Endometrial microvascular endothelial cells (primary cell): Measurements from ENCODE around the gene SLC26A11. TPM values are rescaled to one million over a fixed set of nuclear protein-coding genes. Genes with fewer than 3 reads are reported as not detected.
"Not testable (repeated sequence)": the region's sequence is repeated elsewhere in the genome, so short reads cannot be mapped to it uniquely, and the experiment has no call there.

Experiments used
- in situ Hi-C: cut with HindIII; loops from 2 replicates; pipeline ENCODE4 v1.10.0; 2017; ENCODE audit warnings: low sequenced_read_pairs, low pct_unique_long_range_greater_than_20kb; ENCODE audit errors: inconsistent ontology term
- total RNA-seq: library from RNA; depleted of rRNA; stranded (reverse); fragments of >200 nt; gene quantifications from one replicate; pipeline ENCODE4 v1.2.3, GENCODE V29; 2015; ENCODE audit errors: inconsistent ontology term

Gene SLC26A11
- total RNA-seq, 1 donor from 2014 or later, result 17.2 TPM

GRCh38 chr17:80195141-80195540 is 25.1 kb upstream of the SLC26A11 start:
- in situ Hi-C loops, result no loop called here

GRCh38 chr17:80195671-80196529 is 24.3 kb upstream of the SLC26A11 start:
- in situ Hi-C loops, result no loop called here

GRCh38 chr17:80196652-80197051 is 23.6 kb upstream of the SLC26A11 start:
- in situ Hi-C loops, result no loop called here

- in situ Hi-C loops, result no loop called here
Measured at GRCh38 chr17:80198144-80198661, 22.0 kb upstream of the SLC26A11 start.

GRCh38 chr17:80199295-80199694 is 20.9 kb upstream of the SLC26A11 start:
- in situ Hi-C loops, result not testable (repeated sequence)

GRCh38 chr17:80201446-80201845 is 18.8 kb upstream of the SLC26A11 start:
- in situ Hi-C loops, result no loop called here

- in situ Hi-C loops, result no loop called here
Measured at GRCh38 chr17:80202197-80202596, 18.0 kb upstream of the SLC26A11 start.

GRCh38 chr17:80203471-80203963 is 16.7 kb upstream of the SLC26A11 start:
- in situ Hi-C loops, result no loop called here

GRCh38 chr17:80204626-80205468 is 15.4 kb upstream of the SLC26A11 start:
- in situ Hi-C loops, result no loop called here

GRCh38 chr17:80205811-80206210 is 14.4 kb upstream of the SLC26A11 start:
- in situ Hi-C loops, result no loop called here

- in situ Hi-C loops, result no loop called here
Measured at GRCh38 chr17:80208050-80208449, 12.2 kb upstream of the SLC26A11 start.

- in situ Hi-C loops, result no loop called here
Measured at GRCh38 chr17:80209765-80210164, 10.5 kb upstream of the SLC26A11 start.

- in situ Hi-C loops, result no loop called here
Measured at GRCh38 chr17:80210348-80211108, 9.7 kb upstream of the SLC26A11 start.

GRCh38 chr17:80212109-80212508 is 8.1 kb upstream of the SLC26A11 start:
- in situ Hi-C loops, result no loop called here

GRCh38 chr17:80212511-80212910 is 7.7 kb upstream of the SLC26A11 start:
- in situ Hi-C loops, result no loop called here

GRCh38 chr17:80212962-80213642 is 7.1 kb upstream of the SLC26A11 start:
- in situ Hi-C loops, result no loop called here

- in situ Hi-C loops, result no loop called here
Measured at GRCh38 chr17:80213643-80213975, 6.6 kb upstream of the SLC26A11 start.
